Measurements from ENCODE around the gene KNG1. TPM values are rescaled to one million over a fixed set of nuclear protein-coding genes. Genes with fewer than 3 reads are reported as not detected.

KNG1 gene
- not detected for total RNA-seq

- TF ChIP-seq CTCF (IDR thresholded peaks at IDR 0.05), result no peak
- TF ChIP-seq POLR2A (IDR thresholded peaks at IDR 0.05), result no peak
- WGBS, 2 donors, result 42 to 44% methylated on average over 3 of the region's 3 CpGs
- intact Hi-C loops (cut with DNase I; ENCODE audit: low total_unique reads), result no loop called here
- no peak within 1 kb of the TSS for H3K4me3 ChIP-seq (ENCODE audit: low read depth, poor library complexity, severe bottlenecking)
- no peak for DNase-seq (ENCODE audit: low spot score in 2 of 2)
Observed at GRCh38 chr3:186717039-186717457, at the start of gene KNG1. Gene KNG1, plus strand, starts transcription at chr3:186717359. Its CDS starts 184 bp downstream, at chr3:186717543.

- intact Hi-C loops (cut with DNase I; ENCODE audit: low total_unique reads), result no loop called here
- no peak overlapping the region for H3K4me3 ChIP-seq (ENCODE audit: low read depth, poor library complexity, severe bottlenecking)
- WGBS, 2 donors, result 65 to 70% methylated on average over 6 of the region's 6 CpGs
- DNase-seq (ENCODE audit: low spot score in 2 of 2), result no peak
- TF ChIP-seq CTCF (IDR thresholded peaks at IDR 0.05), result no peak
- TF ChIP-seq POLR2A (IDR thresholded peaks at IDR 0.05), result no peak
Observed at GRCh38 chr3:186668426-186668825, 48.7 kb upstream of the KNG1 start.

- DNase-seq (ENCODE audit: low spot score in 2 of 2), result no peak
- no peak overlapping the region for H3K4me3 ChIP-seq (ENCODE audit: low read depth, poor library complexity, severe bottlenecking)
- TF ChIP-seq CTCF (IDR thresholded peaks at IDR 0.05) (no peak), POLR2A (IDR thresholded peaks at IDR 0.05) (no peak)
- intact Hi-C loops (cut with DNase I; ENCODE audit: low total_unique reads), result no loop called here
- 77 to 86% methylated on average over 2 of the region's 2 CpGs for WGBS, 2 donors
Observed at GRCh38 chr3:186669378-186670084, 47.6 kb upstream of the KNG1 start.

GRCh38 chr3:186670155-186670554, 47.0 kb upstream of the KNG1 start:
- H3K4me3 ChIP-seq (ENCODE audit: low read depth, poor library complexity, severe bottlenecking), result no peak overlapping the region
- intact Hi-C loops (cut with DNase I; ENCODE audit: low total_unique reads), result no loop called here
- TF ChIP-seq CTCF (IDR thresholded peaks at IDR 0.05) (no peak), POLR2A (IDR thresholded peaks at IDR 0.05) (no peak)
- no peak for DNase-seq (ENCODE audit: low spot score in 2 of 2)

GRCh38 chr3:186671051-186671450, 46.1 kb upstream of the KNG1 start:
- no peak overlapping the region for H3K4me3 ChIP-seq (ENCODE audit: low read depth, poor library complexity, severe bottlenecking)
- DNase-seq (ENCODE audit: low spot score in 2 of 2), result no peak
- WGBS, 2 donors, result 91 to 92% methylated on average over 3 of the region's 3 CpGs
- no peak for TF ChIP-seq CTCF (IDR thresholded peaks at IDR 0.05)
- no peak for TF ChIP-seq POLR2A (IDR thresholded peaks at IDR 0.05)
- intact Hi-C loops (cut with DNase I; ENCODE audit: low total_unique reads), result no loop called here

- DNase-seq (ENCODE audit: low spot score in 2 of 2), result no peak
- TF ChIP-seq CTCF (IDR thresholded peaks at IDR 0.05) (no peak), POLR2A (IDR thresholded peaks at IDR 0.05) (no peak)
- H3K4me3 ChIP-seq (ENCODE audit: low read depth, poor library complexity, severe bottlenecking), result no peak overlapping the region
- intact Hi-C loops (cut with DNase I; ENCODE audit: low total_unique reads), result no loop called here
Observed at GRCh38 chr3:186678604-186679003, 38.6 kb upstream of the KNG1 start.
